H7 (cell line): Measurements from ENCODE around the gene MAN1A2. TPM values are rescaled to one million over a fixed set of nuclear protein-coding genes. Genes with fewer than 3 reads are reported as not detected.

Experiments used
- DNase-seq: peaks from one replicate; pipeline ENCODE4 v3.0.0; 2012
- H3K27me3 ChIP-seq: 2 replicates; pipeline ENCODE4 v1.6.0; 2011; ENCODE audit warnings: mild to moderate bottlenecking, low read length; ENCODE audit not compliant: control insufficient read depth, insufficient read depth
- H3K36me3 ChIP-seq: replicated peaks from 2 replicates; pipeline ENCODE4 v1.5.1; 2011; ENCODE audit warnings: low read length; ENCODE audit not compliant: control insufficient read depth, insufficient read depth
- H3K4me3 ChIP-seq: 2 replicates; pipeline ENCODE4 v1.5.1; 2011; ENCODE audit warnings: low read depth, mild to moderate bottlenecking, control low read depth, low read length, moderate library complexity; ENCODE audit not compliant: insufficient read depth
- total RNA-seq: library from RNA; depleted of rRNA; stranded (reverse); fragments of >200 nt; shearing (Covaris generic); gene quantifications from 2 replicates; pipeline ENCODE4 v1.2.3, GENCODE V29; 2014

The MAN1A2 gene
- total RNA-seq, 1 experiment from 2014 or later: 16.0 TPM

DNA sequence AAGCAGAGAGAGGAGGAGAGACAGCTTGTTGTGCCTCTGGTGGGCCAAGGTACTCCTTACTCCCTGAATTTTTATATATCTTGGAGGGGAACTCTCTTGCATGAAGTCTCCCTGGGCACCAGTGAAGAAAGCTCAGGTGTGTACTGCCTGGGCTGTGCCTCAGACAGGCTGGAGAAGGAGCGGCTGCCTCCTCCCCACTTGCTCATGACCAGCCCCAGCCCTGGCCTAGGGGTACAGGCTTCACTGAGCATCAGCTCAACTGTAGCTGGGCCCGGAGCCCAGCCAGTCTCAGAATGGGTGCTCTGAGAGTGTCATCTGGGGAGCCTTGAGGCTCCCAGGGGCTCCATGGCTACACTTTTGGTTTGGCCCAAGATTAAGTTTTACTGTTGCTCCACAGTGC, 193.8 kb downstream of the MAN1A2 start:
- Histone ChIP-seq H3K4me3 (no peak overlapping the region), H3K27me3 (no peaks in the 10 kb centered on the region), H3K36me3 (no peaks in the 10 kb centered on the region)
- no peak for DNase-seq

DNA sequence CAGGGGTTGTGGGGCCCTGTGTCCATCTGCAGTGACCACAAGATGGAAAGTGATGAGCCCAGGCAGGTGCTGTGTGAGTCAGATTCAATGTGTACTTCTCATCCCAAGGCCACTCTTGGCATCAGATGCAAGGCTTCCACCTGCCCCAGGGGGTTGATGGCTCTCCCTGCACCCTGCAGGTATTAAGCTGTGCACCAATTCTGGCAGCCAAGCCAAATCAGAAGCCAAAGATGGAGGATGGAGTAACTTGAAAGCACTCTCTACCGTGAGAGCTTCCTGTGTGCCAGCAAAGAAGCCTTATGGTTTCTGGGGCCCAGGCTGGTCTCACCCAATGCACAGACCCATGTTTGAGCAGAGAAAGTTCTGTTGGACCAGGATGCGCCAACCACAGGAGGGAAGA, 194.3 kb downstream of the MAN1A2 start:
- H3K36me3 ChIP-seq: no peaks in the 10 kb centered on the region
- no peak for DNase-seq
- H3K4me3 ChIP-seq: no peak overlapping the region
- H3K27me3 ChIP-seq: no peaks in the 10 kb centered on the region

DNA sequence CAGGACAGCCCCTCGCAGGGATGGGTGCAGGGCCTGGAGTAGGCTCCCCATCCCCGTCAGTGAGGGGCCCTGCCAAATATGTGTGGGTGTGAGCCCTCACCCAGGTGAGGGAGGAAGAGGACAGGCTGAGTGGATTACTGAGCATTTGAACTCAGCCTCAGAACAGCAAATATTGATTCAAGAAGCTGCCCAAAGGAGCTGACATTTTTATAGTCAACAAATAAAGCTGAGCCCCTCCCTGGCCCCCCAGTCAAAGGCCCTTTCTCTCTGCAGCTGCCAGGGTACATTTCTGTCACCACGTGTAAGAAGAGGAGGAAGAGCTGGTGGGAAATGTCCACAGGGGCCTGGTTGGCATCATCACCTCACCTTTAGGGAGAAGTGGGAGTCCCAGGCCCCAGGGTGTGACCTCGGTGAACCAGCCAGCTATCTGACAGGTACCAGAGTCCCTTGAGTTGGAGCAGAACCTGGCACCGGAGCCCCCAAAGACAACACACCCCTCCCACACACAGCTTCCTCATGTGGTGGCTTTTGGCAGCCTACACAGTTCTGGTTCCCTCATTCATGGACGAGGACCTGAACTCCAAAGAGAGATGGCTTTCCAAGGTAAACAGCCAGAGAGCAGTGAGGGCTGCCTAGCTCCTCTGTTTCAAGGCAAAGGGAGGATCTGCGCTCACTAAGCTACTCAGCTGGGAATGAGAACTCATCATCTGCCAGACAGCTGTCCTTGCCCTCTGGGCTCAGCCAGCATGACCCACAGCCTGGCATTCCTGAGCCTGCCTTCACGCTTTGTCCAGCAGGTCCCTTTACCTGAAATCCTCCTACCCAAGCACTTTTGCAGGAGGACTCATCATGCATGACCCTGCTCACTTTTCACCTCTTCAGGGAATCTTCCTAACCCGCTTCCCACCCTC, 195.6 kb downstream of the MAN1A2 start:
- DNase-seq: peak; percentile 7
- H3K4me3 ChIP-seq: no peak overlapping the region
- H3K36me3 ChIP-seq: no peaks in the 10 kb centered on the region
- H3K27me3 ChIP-seq: no peaks in the 10 kb centered on the region

DNA sequence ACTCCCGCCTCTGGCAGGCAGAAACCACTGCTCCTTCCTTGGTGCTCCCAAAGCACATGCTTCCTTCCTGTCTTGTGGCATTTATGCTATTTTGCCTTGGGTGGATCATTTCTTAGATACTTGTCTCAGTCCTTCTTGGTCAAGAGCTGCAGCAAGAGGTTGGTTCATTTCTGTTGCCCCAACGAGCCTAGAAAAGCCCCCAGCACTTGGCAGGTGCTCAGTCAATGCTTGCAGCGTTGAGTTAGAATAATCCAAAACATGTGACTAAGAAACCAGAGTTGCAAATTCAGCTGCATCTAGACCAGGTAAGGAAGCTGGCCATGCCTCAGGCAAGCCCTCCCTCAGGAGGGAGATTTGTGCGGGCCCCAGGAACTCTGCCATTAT, 196.2 kb downstream of the MAN1A2 start:
- no peak overlapping the region for H3K4me3 ChIP-seq
- DNase-seq: no peak
- no peaks in the 10 kb centered on the region for H3K27me3 ChIP-seq
- no peaks in the 10 kb centered on the region for H3K36me3 ChIP-seq

DNA sequence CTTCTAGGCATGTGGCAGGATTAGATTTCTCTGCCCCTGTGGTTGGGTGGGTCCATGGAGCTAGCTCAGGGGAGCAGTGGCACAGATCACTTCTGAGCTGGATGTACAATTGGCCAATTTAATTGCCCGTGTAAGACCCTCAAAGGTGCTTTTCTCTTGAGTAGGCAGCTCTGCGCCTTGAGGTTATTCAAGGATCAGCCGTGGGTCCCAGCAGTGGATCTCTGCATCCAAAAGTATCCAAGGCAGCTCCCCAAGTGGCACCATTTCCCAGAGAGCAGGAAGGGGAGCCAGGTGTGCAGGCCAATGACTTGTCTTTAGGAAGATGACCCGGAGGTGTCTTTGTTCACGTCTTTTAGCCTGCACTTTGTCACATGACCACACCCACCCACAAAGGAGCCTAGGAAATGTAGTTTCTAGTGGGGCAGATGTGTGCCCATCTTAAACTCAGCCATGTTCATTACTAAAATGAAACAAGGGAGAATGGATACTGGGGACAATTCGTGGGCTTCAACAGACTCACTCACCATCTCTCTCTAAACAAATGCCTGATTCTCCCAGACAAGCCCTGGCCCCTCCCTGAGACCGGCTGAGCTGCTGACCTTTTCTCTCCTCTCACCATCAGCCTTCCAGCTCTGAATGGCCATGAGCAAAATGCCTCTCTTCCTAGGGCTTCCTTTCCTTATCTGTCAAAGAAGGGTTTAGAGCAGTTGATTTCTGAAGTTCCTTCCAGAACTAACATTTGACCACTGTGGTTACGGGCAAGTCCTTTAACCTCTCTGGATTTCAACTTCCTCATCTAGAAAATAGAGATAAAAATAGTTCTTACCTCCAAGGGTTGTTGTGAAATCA, 197.2 kb downstream of the MAN1A2 start:
- H3K27me3 ChIP-seq: no peaks in the 10 kb centered on the region
- H3K36me3 ChIP-seq: no peaks in the 10 kb centered on the region
- H3K4me3 ChIP-seq: no peak overlapping the region
- DNase-seq: peak; percentile 13

DNA sequence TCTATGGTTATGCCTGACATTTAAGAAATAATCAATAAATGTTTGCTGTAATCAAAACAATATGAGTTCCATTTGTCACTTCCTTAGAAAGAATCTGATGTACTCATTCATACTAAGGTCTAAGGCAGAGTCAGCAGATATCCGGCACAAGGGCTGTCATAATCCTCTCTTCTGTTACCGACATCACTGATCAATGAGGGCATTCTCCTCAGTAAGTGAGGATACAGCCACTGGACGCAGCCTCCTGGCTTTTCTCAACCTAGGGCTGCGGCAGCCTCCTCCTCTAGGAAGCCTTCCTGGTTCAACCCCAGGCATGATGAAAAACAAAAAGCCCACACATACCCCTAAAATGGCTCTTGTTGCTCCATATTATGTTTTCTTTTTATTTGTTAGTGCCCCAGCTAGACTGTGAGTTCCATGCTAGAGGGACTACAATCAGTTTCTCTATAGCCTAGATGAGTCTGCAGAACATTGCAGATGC, 197.9 kb downstream of the MAN1A2 start:
- Histone ChIP-seq H3K4me3 (no peak overlapping the region), H3K27me3 (no peaks in the 10 kb centered on the region), H3K36me3 (no peaks in the 10 kb centered on the region)
- peak; percentile 6 for DNase-seq

DNA sequence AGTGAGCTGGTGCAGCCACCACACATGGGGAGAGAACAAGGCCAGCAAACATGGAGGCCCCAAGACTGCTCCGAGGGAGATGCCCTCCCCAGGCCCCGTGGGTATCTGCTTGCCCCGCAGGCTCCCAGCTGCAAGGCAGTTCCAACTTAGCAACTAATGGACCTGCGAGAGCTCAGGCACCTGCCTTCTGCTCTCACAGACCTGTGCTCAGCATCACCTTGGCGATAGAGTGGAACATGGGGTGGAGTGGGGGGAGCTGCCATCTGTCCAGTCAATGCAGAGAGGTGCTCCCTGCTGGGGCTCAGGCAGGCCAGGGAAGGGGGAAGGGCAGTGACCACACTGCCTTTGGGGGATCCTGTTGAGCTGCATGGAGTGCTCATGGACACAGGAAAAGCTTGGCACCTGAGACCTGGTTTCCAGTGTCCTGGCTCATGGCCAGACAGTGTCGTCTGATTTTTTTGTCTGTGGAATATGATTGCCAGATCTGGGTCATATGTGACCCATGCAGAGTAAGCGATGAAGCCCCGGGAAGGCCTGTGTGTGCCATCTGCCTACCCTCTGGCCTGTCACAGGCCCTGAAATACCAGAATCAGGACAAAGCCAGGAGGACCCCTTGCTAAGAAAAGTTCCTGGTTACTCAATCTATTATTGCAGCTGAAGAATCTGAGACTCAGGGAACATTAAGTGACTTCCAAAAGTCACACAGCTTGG, 198.7 kb downstream of the MAN1A2 start:
- DNase-seq: peak; percentile 22
- H3K36me3 ChIP-seq: no peaks in the 10 kb centered on the region
- H3K27me3 ChIP-seq: no peaks in the 10 kb centered on the region
- H3K4me3 ChIP-seq: no peak overlapping the region

DNA sequence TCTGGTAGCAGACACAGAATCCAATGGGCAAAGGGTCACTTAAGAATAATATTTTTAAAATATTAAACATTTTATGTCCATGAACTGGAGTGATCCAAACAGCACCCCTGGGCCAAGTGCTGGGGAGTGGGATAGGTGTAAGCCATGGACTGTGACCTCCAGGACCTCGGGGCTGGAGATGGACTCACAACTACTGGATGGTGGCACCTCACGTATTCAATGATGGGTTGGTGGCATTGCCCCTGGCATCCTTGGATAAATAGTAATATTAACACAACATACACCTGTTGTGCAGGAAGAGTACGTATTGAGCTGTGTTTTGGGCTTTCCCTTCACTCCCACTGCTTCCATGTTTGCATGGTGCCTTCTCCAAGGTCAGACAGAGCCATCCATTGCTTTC, 199.3 kb downstream of the MAN1A2 start:
- no peaks in the 10 kb centered on the region for H3K36me3 ChIP-seq
- H3K27me3 ChIP-seq: no peaks in the 10 kb centered on the region; the same call in 1 of the 2 replicates
- H3K4me3 ChIP-seq: no peak overlapping the region
- DNase-seq: no peak

DNA sequence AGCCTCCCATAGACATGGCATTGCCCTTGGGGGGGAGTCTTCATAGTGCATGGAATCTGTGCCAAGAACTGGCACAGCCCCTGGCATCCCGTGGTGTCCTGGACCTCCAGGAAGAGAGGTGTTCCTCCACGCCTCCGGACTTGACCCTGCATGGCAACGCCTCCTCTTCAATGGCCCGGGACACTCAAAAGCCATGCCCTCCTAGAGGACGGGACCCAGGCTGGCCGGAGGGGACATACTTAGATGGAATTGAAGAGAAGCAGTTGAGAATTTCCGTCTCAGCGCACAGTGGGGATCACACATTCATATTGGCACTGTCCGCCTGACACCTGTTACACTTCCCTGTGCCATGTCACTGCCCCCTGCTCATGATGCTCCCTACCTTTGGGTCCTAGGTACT, 200.2 kb downstream of the MAN1A2 start:
- peak; percentile 16 for DNase-seq
- H3K36me3 ChIP-seq: no peaks in the 10 kb centered on the region
- no peak overlapping the region for H3K4me3 ChIP-seq
- no peaks in the 10 kb centered on the region; the same call in 1 of the 2 replicates for H3K27me3 ChIP-seq

DNA sequence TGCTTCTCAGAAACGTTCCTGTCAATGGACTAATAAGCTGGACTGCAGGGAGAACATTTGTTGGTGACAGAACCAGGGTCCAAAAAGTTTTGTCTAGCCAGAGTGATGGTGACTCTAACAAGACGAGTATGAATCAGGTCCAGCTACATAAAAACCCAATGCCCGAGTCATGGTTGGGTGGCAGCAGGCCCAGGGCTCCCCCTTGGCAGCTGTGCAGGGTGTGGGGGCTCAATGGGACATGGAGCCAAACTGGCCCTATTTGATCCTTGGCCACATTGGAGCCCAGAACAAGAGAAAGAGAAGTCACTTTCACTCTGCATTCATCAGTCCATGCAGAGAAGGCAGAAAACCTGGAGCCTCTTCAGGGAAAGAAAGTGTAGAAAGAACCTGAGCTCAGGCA, 200.7 kb downstream of the MAN1A2 start:
- no peaks in the 10 kb centered on the region; the same call in 1 of the 2 replicates for H3K27me3 ChIP-seq
- no peak overlapping the region for H3K4me3 ChIP-seq
- no peak for DNase-seq
- H3K36me3 ChIP-seq: no peaks in the 10 kb centered on the region

DNA sequence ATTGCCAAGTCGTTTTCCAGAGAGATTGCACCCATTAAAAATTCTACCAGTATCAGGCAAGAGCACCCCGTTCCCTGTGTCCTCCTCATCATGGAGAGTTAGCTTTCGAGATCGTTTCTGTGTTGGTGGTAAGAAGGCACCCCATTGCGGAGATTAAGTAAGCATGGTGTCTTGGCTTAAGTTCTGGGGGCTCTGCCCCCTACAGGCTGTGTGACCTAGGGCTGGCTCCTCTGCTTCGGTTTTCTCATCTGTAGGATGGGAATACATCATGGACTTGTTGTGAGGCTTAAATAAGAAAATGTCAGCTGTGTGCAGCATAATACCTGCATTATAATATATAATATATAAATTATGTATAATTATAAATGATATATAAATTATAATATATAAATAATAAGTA, 201.8 kb downstream of the MAN1A2 start:
- Histone ChIP-seq H3K27me3 (no peaks in the 10 kb centered on the region; the same call in 1 of the 2 replicates), H3K4me3 (no peak overlapping the region), H3K36me3 (no peaks in the 10 kb centered on the region)
- peak; percentile 47 for DNase-seq

DNA sequence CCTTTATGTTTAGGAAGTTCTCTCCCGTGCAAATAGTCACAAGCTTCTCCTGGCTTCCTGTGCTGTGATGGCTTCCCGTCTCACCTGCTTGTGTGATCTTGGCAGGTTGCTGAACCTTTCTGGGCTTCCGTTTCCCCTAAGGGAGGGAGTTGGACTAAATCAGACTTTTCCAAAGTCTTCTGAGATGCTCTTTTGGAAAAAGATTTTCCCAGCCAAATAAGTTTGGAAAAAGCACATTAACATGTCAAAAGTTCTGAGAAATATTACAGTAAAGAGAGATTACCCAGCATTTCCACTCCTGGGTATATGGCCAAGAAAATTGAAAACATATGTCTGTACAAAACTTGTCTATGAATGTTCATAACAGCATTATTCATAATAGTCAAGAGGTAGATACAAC, 202.6 kb downstream of the MAN1A2 start:
- no peaks in the 10 kb centered on the region; the same call in 1 of the 2 replicates for H3K27me3 ChIP-seq
- H3K4me3 ChIP-seq: no peak overlapping the region
- no peaks in the 10 kb centered on the region for H3K36me3 ChIP-seq
- peak; percentile 7 for DNase-seq

DNA sequence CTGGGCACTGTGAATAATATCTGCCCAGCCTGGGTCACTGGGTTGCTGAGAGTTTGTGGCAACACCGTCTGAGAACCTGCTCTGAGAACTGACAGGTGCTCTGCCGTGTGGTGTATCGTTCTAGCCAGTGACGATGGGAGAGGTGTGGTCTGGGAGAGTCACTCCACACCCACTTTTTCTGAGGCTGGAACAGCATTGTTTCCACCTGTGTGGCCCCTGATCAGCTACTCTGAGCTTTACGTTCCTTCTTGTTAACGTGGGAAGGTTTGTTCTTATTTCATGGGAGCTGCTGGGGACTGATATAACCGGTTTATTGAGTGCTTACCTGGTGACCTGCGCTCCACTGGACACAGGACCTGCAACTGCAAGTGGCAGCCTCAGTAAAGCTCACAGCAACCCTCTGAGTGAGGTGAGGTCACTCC, 203.8 kb downstream of the MAN1A2 start:
- H3K4me3 ChIP-seq: no peak overlapping the region
- no peaks in the 10 kb centered on the region; the same call in 1 of the 2 replicates for H3K27me3 ChIP-seq
- no peaks in the 10 kb centered on the region for H3K36me3 ChIP-seq
- peak; percentile 70 for DNase-seq

DNA sequence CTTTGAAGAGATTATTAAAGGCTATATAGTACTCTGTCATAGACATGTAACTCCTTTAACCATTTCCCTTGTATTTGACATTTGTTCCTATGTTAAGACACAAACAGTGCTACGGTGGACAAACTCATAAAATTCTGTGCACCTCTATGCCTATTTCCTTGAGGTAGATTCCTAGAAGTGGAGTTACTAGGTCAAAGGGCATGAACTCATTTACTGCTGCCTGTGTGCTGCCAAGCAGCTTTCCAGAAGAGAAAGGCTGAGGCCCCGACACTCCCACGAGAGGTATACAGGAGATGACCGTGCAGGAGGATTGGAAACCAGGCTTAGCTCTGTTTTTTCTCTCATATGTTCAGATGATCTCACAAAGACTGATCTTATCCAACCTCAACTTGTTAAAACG, 204.2 kb downstream of the MAN1A2 start:
- Histone ChIP-seq H3K36me3 (no peaks in the 10 kb centered on the region), H3K4me3 (no peak overlapping the region), H3K27me3 (no peaks in the 10 kb centered on the region; the same call in 1 of the 2 replicates)
- DNase-seq: no peak
